Suppressor macrophage treated with lipopolysaccharide for 4 hours (primary cell): ENCODE data around the gene BCL3.
"Not testable (repeated sequence)": the region's sequence is repeated elsewhere in the genome, so short reads cannot be mapped to it uniquely, and the experiment has no call there.

Experiments
- DNase-seq: peaks from one replicate; pipeline ENCODE4 v3.0.0-alpha.2; 2020

Gene BCL3

GRCh38 chr19:44765033-44765948 is 16.8 kb downstream of the BCL3 start:
- peak; percentile 93 for DNase-seq

GRCh38 chr19:44765949-44766335 is 17.4 kb downstream of the BCL3 start:
- DNase-seq = no peak

- peak; percentile 93 for DNase-seq
These were observed 19.0 kb downstream of the BCL3 start for GRCh38 chr19:44767295-44768180.

GRCh38 chr19:44770550-44771257 is 22.2 kb downstream of the BCL3 start:
- DNase-seq = peak; percentile 99

GRCh38 chr19:44772144-44772543 is 23.6 kb downstream of the BCL3 start:
- not testable (repeated sequence) for DNase-seq

GRCh38 chr19:44772959-44773358 is 24.5 kb downstream of the BCL3 start:
- DNase-seq = no peak

GRCh38 chr19:44775676-44776240 is 27.2 kb downstream of the BCL3 start:
- no peak for DNase-seq

- no peak for DNase-seq
These were observed 28.0 kb downstream of the BCL3 start for GRCh38 chr19:44776402-44777096.

GRCh38 chr19:44777715-44778347 is 29.3 kb downstream of the BCL3 start, which contains the start of gene CBLC:
TSS of gene CBLC (plus strand) at chr19:44777890. CDS start at chr19:44777932, 42 bp downstream.
- no peak for DNase-seq

GRCh38 chr19:44779150-44779549 is 30.6 kb downstream of the BCL3 start:
- no peak for DNase-seq

- not testable (repeated sequence) for DNase-seq
These were observed 33.2 kb downstream of the BCL3 start for GRCh38 chr19:44781694-44782093.

GRCh38 chr19:44782729-44783128 is 34.2 kb downstream of the BCL3 start:
- no peak for DNase-seq

GRCh38 chr19:44783545-44783944 is 35.0 kb downstream of the BCL3 start:
- DNase-seq = no peak

GRCh38 chr19:44785271-44785670 is 36.8 kb downstream of the BCL3 start:
- no peak for DNase-seq

- no peak for DNase-seq
These were observed 37.5 kb downstream of the BCL3 start for GRCh38 chr19:44785993-44786392.

GRCh38 chr19:44788971-44789370 is 40.5 kb downstream of the BCL3 start:
- DNase-seq = no peak

- peak; percentile 16 for DNase-seq
These were observed 41.5 kb downstream of the BCL3 start for GRCh38 chr19:44789943-44790483.

- DNase-seq = no peak
These were observed 43.8 kb downstream of the BCL3 start for GRCh38 chr19:44792281-44792680.

GRCh38 chr19:44794610-44795009 is 46.1 kb downstream of the BCL3 start:
- no peak for DNase-seq

GRCh38 chr19:44795398-44795987 is 47.0 kb downstream of the BCL3 start:
- DNase-seq = no peak

GRCh38 chr19:44796701-44797115 is 48.2 kb downstream of the BCL3 start:
- DNase-seq = no peak
